IMR-90 (cell line): ENCODE data around the gene RAPGEF5. TPM values are rescaled to one million over a fixed set of nuclear protein-coding genes. Genes with fewer than 3 reads are reported as not detected.

Experiments
- ATAC-seq: fragments of 200-7000 bp; cut with Tn5 transposase; 2 replicates; pipeline ENCODE4 v1.9.1; 2020; ENCODE audit warnings: low read depth, mild to moderate bottlenecking, moderate library complexity
- BruUV-seq: library from RNA; stranded (reverse); fragments of 400-500 nt; replicated peaks from 2 replicates; lab custom pipeline; 2021; lab: Mats Ljungman, UMichigan
- CTCF ChIA-PET: fragments of 300-600 bp; formaldehyde crosslinking; extraction: SDS; loops from one replicate; lab custom pipeline; 2021; ENCODE audit warnings: antibody characterized with exemption; lab: Yijun Ruan, JAX
- POLR2A ChIA-PET: fragments of 300-600 bp; sonication (Branson Sonifier 250); formaldehyde crosslinking; loops from one replicate; lab custom pipeline; 2022; ENCODE audit warnings: antibody characterized with exemption; ENCODE audit not compliant: unreplicated experiment; lab: Charles Lee
- DNase-seq: peaks from one replicate; pipeline ENCODE4 v3.0.0; 2013
- H2AFZ ChIP-seq: replicated peaks from 2 replicates; pipeline ENCODE3; 2013; ENCODE audit warnings: low read length, mild to moderate bottlenecking; ENCODE audit not compliant: poor library complexity
- H2AK5ac ChIP-seq: 2 replicates; pipeline ENCODE4 v1.6.1; 2013; ENCODE audit warnings: low read depth, low read length, inconsistent platforms
- H2AK9ac ChIP-seq: replicated peaks from 2 replicates; pipeline ENCODE3; 2013; ENCODE audit warnings: mild to moderate bottlenecking, low read depth, low read length, moderate library complexity; ENCODE audit not compliant: poor library complexity
- H2BK120ac ChIP-seq: 2 replicates; pipeline ENCODE4 v1.6.1; 2013; ENCODE audit warnings: low read depth, low read length, inconsistent platforms
- H2BK15ac ChIP-seq: 3 replicates; pipeline ENCODE4 v1.6.1; 2013; ENCODE audit warnings: low read depth, low read length, inconsistent platforms
- H2BK20ac ChIP-seq: 2 replicates; pipeline ENCODE4 v1.6.1; 2013; ENCODE audit warnings: low read depth, mild to moderate bottlenecking, inconsistent platforms, low read length, moderate library complexity
- H2BK5ac ChIP-seq: 2 replicates; pipeline ENCODE4 v1.6.1; 2013; ENCODE audit warnings: mild to moderate bottlenecking, low read depth, low read length, inconsistent platforms; ENCODE audit not compliant: poor library complexity, severe bottlenecking
- H3K14ac ChIP-seq: replicated peaks from 2 replicates; pipeline ENCODE4 v1.6.1; 2013; ENCODE audit warnings: low read depth, low read length, inconsistent platforms
- H3K18ac ChIP-seq: 2 replicates; pipeline ENCODE4 v1.6.1; 2013; ENCODE audit warnings: low read depth, low read length, control low read depth
- H3K23ac ChIP-seq: 2 replicates; pipeline ENCODE4 v1.6.1; 2013; ENCODE audit warnings: low read depth, low read length, inconsistent platforms
- H3K27ac ChIP-seq: 2 replicates; pipeline ENCODE4 v1.5.1; 2013; ENCODE audit warnings: mild to moderate bottlenecking, control low read depth, low read length; ENCODE audit not compliant: insufficient read depth
- H3K27me3 ChIP-seq: 2 replicates; pipeline ENCODE4 v1.6.1; 2013; ENCODE audit warnings: low read length; ENCODE audit not compliant: control insufficient read depth, insufficient read depth
- H3K36me3 ChIP-seq: 2 replicates; pipeline ENCODE4 v1.6.1; 2013; ENCODE audit warnings: low read length, mixed read lengths; ENCODE audit not compliant: control insufficient read depth, insufficient read depth
- H3K4ac ChIP-seq: 2 replicates; pipeline ENCODE4 v1.6.1; 2013; ENCODE audit warnings: low read depth, low read length, inconsistent platforms
- H3K4me1 ChIP-seq: 2 replicates; pipeline ENCODE4 v1.6.1; 2013; ENCODE audit warnings: low read length, mixed read lengths; ENCODE audit not compliant: control insufficient read depth, insufficient read depth
- H3K4me2 ChIP-seq: 2 replicates; pipeline ENCODE4 v1.6.1; 2013; ENCODE audit warnings: low read depth, mild to moderate bottlenecking, control low read depth, low read length, moderate library complexity
- H3K4me3 ChIP-seq: 2 replicates; pipeline ENCODE4 v1.5.1; 2013; ENCODE audit warnings: low read depth, mild to moderate bottlenecking, control low read depth, low read length, moderate library complexity; ENCODE audit not compliant: insufficient read depth
- H3K56ac ChIP-seq: 2 replicates; pipeline ENCODE4 v1.6.1; 2013; ENCODE audit warnings: low read length, inconsistent platforms; ENCODE audit not compliant: insufficient read depth; ENCODE audit errors: extremely low read depth
- H3K79me1 ChIP-seq, 2 experiments: 2 replicates each; pipeline ENCODE4 v1.6.1; 2013; ENCODE audit warnings: low read length in 2 of 2, inconsistent platforms in 1 of 2, low read depth in 1 of 2
- H3K9ac ChIP-seq: 2 replicates; pipeline ENCODE4 v1.6.1; 2013; ENCODE audit warnings: low read depth, low read length, control low read depth
- H3K9me1 ChIP-seq: 2 replicates; pipeline ENCODE4 v1.6.1; 2013; ENCODE audit warnings: low read length, inconsistent platforms; ENCODE audit not compliant: insufficient read depth
- H3K9me3 ChIP-seq: 2 replicates; pipeline ENCODE4 v1.6.1; 2013; ENCODE audit warnings: low read length; ENCODE audit not compliant: control insufficient read depth, insufficient read depth
- H4K20me1 ChIP-seq: 2 replicates; pipeline ENCODE4 v1.6.1; 2013; ENCODE audit warnings: low read length, inconsistent platforms; ENCODE audit not compliant: insufficient read depth
- H4K5ac ChIP-seq: 2 replicates; pipeline ENCODE4 v1.6.1; 2013; ENCODE audit warnings: mild to moderate bottlenecking, low read depth, low read length, control low read depth
- H4K8ac ChIP-seq, 2 experiments: 2 replicates each; pipeline ENCODE4 v1.6.1; 2013; ENCODE audit warnings: low read depth in 2 of 2, low read length in 2 of 2, control low read depth in 1 of 2, inconsistent platforms in 1 of 2
- H4K91ac ChIP-seq: 2 replicates; pipeline ENCODE4 v1.6.1; 2013; ENCODE audit warnings: low read depth, low read length, inconsistent platforms; ENCODE audit not compliant: insufficient read depth
- BHLHE40 ChIP-seq: fragments of 150-350 bp; IDR thresholded peaks from 2 replicates; pipeline ENCODE4 v1.6.1; 2016; ENCODE audit warnings: mild to moderate bottlenecking, low read depth, low read length
- FOS ChIP-seq: fragments of 150-350 bp; IDR thresholded peaks from 2 replicates; pipeline ENCODE4 v1.6.1; 2016; ENCODE audit warnings: low read depth, low read length
- MAFK ChIP-seq: IDR thresholded peaks from 2 replicates; pipeline ENCODE4 v1.6.1; 2012; ENCODE audit warnings: low read depth, low read length, improper control_type of control experiment
- NFE2L2 ChIP-seq: fragments of 150-350 bp; IDR thresholded peaks from 2 replicates; pipeline ENCODE4 v1.6.1; 2016; ENCODE audit warnings: low read depth, mild to moderate bottlenecking, low read length
- POLR2A ChIP-seq: IDR thresholded peaks from 2 replicates; pipeline ENCODE4 v1.6.1; 2012; ENCODE audit warnings: mild to moderate bottlenecking, low read depth, low read length
- RAD21 ChIP-seq: IDR thresholded peaks from 2 replicates; pipeline ENCODE4 v1.6.1; 2012; ENCODE audit warnings: low read length, improper control_type of control experiment
- RFX5 ChIP-seq: IDR thresholded peaks from 2 replicates; pipeline ENCODE4 v1.8.0; 2012; ENCODE audit warnings: low read depth, mild to moderate bottlenecking, low read length, moderate library complexity
- SMC3 ChIP-seq: fragments of 150-350 bp; IDR thresholded peaks from 2 replicates; pipeline ENCODE4 v1.6.1; 2016; ENCODE audit warnings: low read depth, mild to moderate bottlenecking, antibody characterized with exemption, low read length, moderate library complexity
- WGBS, 2 experiments: methylation state at CpG; one replicate each; pipeline versions ENCODE4 v1.1.5 to v1.1.7; 2013; ENCODE audit warnings: missing lambda C conversion rate in 2 of 2; ENCODE audit not compliant: insufficient read length in 1 of 2; ENCODE audit errors: extremely low coverage in 2 of 2; 5-methylcytosine and 5-hydroxymethylcytosine counted together
- dilution Hi-C: fragments of 300-500 bp; cut with HindIII; formaldehyde crosslinking; loops from one replicate; pipeline ENCODE4 v1.14.3; 2018; ENCODE audit warnings: low sequenced_read_pairs; ENCODE audit not compliant: unreplicated experiment
- in situ Hi-C: fragments of 300-500 bp; cut with MboI; formaldehyde crosslinking; loops from 3 replicates; pipeline ENCODE4 v1.14.3; 2019; ENCODE audit warnings: low sequenced_read_pairs, inconsistent platforms, mixed read lengths
- intact Hi-C: fragments of 100-400 bp; cut with micrococcal nuclease; formaldehyde crosslinking; loops from 2 replicates; pipeline ENCODE4 v1.10.0; 2022
- polyA plus RNA-seq, 3 experiments: library from polyadenylated mRNA; depleted of rRNA; stranded (reverse); fragments of >200 nt; gene quantifications; 2 replicates each; pipeline ENCODE4 v1.2.3, GENCODE V29; 2012; ENCODE audit warnings: low replicate concordance in 1 of 3
- total RNA-seq: library from RNA; depleted of rRNA; stranded (reverse); fragments of >200 nt; gene quantifications from 2 replicates; pipeline ENCODE4 v1.2.3, GENCODE V29; 2012
- TF ChIP-seq, protein P1 (sequence below): fragments of 150-350 bp; IDR thresholded peaks from 2 replicates; pipeline ENCODE4 v1.6.1; 2017; ENCODE audit warnings: mild to moderate bottlenecking, antibody characterized with exemption, low read length, low read depth
- TF ChIP-seq, protein P2 (sequence below): conservative IDR thresholded peaks from 2 replicates; pipeline ENCODE4 v1.5.1; 2012; ENCODE audit warnings: mild to moderate bottlenecking, low read depth, low read length, improper control_type of control experiment

RAPGEF5 gene
- total and polyA plus RNA-seq, 2 of the 4 experiments (the other 2 are of a cell fraction), result 0.05 to 0.18 TPM

DNA sequence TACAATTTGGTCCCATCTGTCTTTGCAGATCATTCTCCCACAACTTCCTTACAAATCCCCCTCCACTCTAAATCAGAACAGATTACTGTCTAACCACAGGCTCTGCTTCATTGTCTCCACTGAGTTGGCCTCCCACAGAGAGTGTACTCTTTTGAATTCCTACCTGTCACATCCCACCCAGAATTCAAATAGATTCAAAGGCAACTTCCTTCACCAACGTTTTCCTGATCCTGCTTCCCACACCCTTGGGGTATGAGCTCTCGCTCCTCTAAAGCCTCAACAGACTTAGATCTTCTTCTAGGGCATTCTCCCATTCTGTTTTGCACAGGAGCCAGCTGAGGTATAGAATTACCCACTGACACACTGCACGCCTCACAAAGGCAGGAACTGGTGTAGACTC lies 213.5 kb downstream of the RAPGEF5 start:
- no peaks in the 10 kb centered on the region for H3K4me1 ChIP-seq
- no peak overlapping the region for H4K91ac ChIP-seq
- ChIA-PET POLR2A (no interaction called here), CTCF (no interaction called here)
- no peaks in the 10 kb centered on the region for H3K36me3 ChIP-seq
- H3K9me1 ChIP-seq, result no peaks in the 10 kb centered on the region
- no peaks in the 10 kb centered on the region for H3K9me3 ChIP-seq
- H3K14ac ChIP-seq, result no peak overlapping the region
- no peak overlapping the region for H3K9ac ChIP-seq
- dilution Hi-C loops, result no loop called here
- H2BK20ac ChIP-seq, result no peak overlapping the region
- H3K4me3 ChIP-seq, result no peak overlapping the region
- H3K23ac ChIP-seq, result no peak overlapping the region
- H2AK5ac ChIP-seq, result no peak overlapping the region
- no peaks in the 10 kb centered on the region for H4K20me1 ChIP-seq
- no peak overlapping the region for H2BK15ac ChIP-seq
- H2AK9ac ChIP-seq, result no peak overlapping the region
- TF ChIP-seq MAFK (no peak), SMC3 (no peak), RAD21 (no peak), POLR2A (no peak), NFE2L2 (no peak), RFX5 (no peak), BHLHE40 (no peak), FOS (no peak)
- TF ChIP-seq, protein P1, sequence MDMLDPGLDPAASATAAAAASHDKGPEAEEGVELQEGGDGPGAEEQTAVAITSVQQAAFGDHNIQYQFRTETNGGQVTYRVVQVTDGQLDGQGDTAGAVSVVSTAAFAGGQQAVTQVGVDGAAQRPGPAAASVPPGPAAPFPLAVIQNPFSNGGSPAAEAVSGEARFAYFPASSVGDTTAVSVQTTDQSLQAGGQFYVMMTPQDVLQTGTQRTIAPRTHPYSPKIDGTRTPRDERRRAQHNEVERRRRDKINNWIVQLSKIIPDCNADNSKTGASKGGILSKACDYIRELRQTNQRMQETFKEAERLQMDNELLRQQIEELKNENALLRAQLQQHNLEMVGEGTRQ, result no peak
- TF ChIP-seq, protein P2, sequence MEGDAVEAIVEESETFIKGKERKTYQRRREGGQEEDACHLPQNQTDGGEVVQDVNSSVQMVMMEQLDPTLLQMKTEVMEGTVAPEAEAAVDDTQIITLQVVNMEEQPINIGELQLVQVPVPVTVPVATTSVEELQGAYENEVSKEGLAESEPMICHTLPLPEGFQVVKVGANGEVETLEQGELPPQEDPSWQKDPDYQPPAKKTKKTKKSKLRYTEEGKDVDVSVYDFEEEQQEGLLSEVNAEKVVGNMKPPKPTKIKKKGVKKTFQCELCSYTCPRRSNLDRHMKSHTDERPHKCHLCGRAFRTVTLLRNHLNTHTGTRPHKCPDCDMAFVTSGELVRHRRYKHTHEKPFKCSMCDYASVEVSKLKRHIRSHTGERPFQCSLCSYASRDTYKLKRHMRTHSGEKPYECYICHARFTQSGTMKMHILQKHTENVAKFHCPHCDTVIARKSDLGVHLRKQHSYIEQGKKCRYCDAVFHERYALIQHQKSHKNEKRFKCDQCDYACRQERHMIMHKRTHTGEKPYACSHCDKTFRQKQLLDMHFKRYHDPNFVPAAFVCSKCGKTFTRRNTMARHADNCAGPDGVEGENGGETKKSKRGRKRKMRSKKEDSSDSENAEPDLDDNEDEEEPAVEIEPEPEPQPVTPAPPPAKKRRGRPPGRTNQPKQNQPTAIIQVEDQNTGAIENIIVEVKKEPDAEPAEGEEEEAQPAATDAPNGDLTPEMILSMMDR, result no peak
- H4K5ac ChIP-seq, result no peak overlapping the region
- no peak overlapping the region for H3K27ac ChIP-seq
- no peak overlapping the region for H4K8ac ChIP-seq
- no peak overlapping the region for H2BK120ac ChIP-seq
- BruUV-seq, result no TSS peak
- intact Hi-C loops, result no loop called here
- no peak overlapping the region for H3K18ac ChIP-seq
- H3K27me3 ChIP-seq, result no peaks in the 10 kb centered on the region; the same call in 1 of the 2 replicates
- no peak overlapping the region for H2AFZ ChIP-seq
- H3K56ac ChIP-seq, result no peak overlapping the region
- in situ Hi-C loops, result no loop called here
- no peak for DNase-seq
- no peaks in the 10 kb centered on the region for H3K79me1 ChIP-seq
- H2BK5ac ChIP-seq, result no peak overlapping the region
- no peak for ATAC-seq
- WGBS, 2 experiments, result 49% methylated on average over 2 of the region's 3 CpGs; no CpG with 5 or more reads in 1 of the 2 experiments
- H3K4ac ChIP-seq, result no peak overlapping the region
- H3K4me2 ChIP-seq, result no peak overlapping the region
